NCI-H2227 treated with DMSO at 0.1 percent for 48 hours (cell line): ENCODE measurements around the gene LRRC37B.
"Not testable (repeated sequence)": the region's sequence is repeated elsewhere in the genome, so short reads cannot be mapped to it uniquely, and the experiment has no call there.

ENCODE experiments used
- DNase-seq: peaks from one replicate; lab custom pipeline; 2025; lab: John Stamatoyannopoulos, UW

LRRC37B gene

DNA sequence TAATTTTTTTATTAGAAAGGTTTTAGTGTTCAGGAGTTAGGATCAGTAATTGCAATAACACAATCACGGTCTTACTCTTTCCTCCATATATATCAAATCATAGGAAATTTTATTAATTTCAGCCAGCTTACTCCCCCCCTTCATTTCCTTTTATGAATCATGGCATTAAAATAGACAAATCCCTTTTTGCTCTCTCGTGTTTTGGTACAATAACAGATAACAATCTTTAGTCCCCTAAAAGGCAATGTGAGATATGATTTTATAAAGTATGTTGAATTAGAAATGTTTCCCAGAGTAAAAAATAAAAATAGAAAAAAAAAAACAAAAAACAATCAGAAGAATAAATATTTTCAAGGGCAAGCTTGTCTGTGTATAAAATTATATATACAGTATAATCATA lies 92.5 kb downstream of the LRRC37B start:
- DNase-seq = no peak

DNA sequence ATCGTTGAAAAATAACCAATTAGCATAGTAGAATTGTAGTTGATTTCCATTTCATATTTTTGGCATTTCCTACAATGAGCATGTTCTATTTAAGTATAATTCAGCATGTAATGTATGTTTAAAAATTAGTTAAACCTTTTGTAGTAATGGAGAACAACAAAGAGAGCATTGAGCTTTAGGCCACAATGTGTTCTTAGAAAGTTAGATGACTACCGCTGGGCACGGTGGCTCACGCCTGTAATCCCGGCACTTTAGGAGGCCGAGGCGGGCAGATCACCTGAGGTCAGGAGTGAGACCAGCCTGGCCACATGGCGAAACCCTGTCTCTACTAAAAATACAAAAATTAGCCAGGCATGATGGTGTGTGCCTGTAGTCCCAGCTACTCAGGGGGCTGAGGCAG lies 93.1 kb downstream of the LRRC37B start:
- DNase-seq = not testable (repeated sequence)

DNA sequence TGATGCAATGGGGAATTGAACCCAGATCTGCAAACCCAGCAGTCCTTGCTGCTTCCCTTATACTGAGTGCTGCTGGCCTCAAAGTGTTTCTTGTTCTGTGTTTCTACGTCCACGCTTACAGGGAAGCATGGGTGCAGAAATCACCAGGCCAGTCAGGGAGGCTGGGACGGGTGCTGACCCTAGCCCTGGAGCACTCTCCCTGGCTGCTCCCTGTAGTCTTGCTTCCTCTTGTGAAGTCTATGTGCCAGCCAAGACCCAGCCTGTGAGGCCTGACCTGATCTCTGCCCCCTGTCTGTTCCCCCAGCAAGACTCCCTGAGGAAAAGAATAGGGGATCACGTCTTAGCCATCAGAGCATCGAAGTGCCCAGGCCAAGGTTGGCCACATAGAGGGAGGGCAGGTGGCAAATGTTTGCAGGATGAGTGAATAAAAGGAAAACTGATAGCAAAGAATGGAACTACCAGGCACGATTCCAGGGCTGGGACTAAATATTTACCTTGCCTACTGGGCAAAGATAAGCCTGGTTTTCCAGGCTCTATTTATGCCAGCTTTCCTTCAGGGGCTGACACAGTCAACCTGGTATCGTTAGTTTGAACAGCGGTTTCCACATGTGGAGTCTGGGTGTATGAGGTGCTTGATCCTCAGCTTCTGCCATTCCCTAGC lies 93.9 kb downstream of the LRRC37B start:
- DNase-seq = no peak

DNA sequence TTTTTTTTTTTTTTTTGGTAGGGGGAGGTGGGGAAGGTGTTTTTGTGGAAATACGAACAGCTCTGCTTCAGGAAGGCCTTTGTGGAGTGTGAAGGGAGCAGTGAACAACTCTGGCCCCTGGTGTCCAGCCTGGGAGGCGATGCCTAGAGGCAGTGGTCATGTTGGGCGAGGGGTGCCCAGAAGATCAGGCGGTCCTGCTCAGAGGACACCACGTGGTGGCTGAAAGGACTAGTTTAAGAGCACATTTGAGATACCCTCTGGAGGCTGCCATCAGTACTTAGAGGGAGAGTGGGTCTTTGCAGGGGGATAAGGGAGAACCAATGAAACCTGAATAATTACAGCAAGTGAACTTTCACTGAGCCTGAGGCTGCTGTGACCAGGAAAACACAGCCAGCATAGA lies 95.0 kb downstream of the LRRC37B start:
- no peak for DNase-seq

DNA sequence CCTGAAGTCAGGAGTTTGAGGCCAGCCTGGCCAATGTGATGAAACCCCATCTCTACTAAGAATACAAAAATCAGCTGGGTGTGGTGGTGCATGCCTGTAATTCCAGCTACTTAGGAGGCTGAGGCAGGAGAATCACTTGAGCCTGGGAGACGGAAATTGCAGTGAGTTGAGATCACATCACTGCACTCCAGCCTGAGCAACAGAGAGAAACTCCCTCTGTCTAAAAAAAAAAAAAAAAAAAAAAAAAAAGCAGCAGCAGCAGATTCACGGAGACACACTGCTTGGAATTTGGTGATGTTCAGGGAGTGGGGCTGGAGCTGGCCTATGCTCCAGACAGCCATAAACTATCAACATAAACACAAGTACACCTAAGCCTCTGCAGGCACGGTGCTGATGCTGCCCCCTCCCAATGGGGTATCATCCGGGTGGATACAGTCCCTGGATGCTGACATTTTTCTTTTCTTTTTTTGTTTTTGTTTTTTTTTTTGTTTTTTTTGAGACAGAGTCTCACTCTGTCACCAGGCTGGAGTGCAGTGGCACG lies 95.5 kb downstream of the LRRC37B start:
- no peak for DNase-seq
